ENCODE results near the gene CAMK4. TPM values are rescaled to one million over a fixed set of nuclear protein-coding genes. Genes with fewer than 3 reads are reported as not detected.

CAMK4 gene
- total RNA-seq, 4 donors from 2014 or later: 0.26 to 33.9 (median 2.0) TPM

- Histone ChIP-seq H3K9me3 (no peaks in the 10 kb centered on the region), H3K36me3 (no peaks in the 10 kb centered on the region), H3K4me3 (no peak overlapping the region), H3K4me1 (no peaks in the 10 kb centered on the region), H3K27me3 (no peaks in the 10 kb centered on the region), H3K27ac (no peak overlapping the region)
- intact Hi-C loops (cut with DNase I; ENCODE audit: low total_unique reads): no loop called here
- TF ChIP-seq POLR2A (IDR thresholded peaks at IDR 0.05): no peak
- TF ChIP-seq CTCF (IDR thresholded peaks at IDR 0.05): peak in 3 of 4 experiments; percentile 18 to 28 (median 22)
- DNase-seq: no peak
These were observed 54.8 kb downstream of the CAMK4 start for GRCh38 chr5:111278858-111279504.

GRCh38 chr5:111280282-111280951, 56.2 kb downstream of the CAMK4 start:
- no peak overlapping the region for H3K27ac ChIP-seq
- H3K4me3 ChIP-seq: no peak overlapping the region
- no peak for TF ChIP-seq POLR2A (IDR thresholded peaks at IDR 0.05)
- TF ChIP-seq CTCF (IDR thresholded peaks at IDR 0.05): no peak
- H3K27me3 ChIP-seq: no peaks in the 10 kb centered on the region
- intact Hi-C loops (cut with DNase I; ENCODE audit: low total_unique reads): no loop called here
- H3K9me3 ChIP-seq: no peaks in the 10 kb centered on the region
- DNase-seq: no peak
- H3K36me3 ChIP-seq: no peaks in the 10 kb centered on the region
- no peaks in the 10 kb centered on the region for H3K4me1 ChIP-seq

GRCh38 chr5:111282798-111283197, 58.6 kb downstream of the CAMK4 start:
- H3K27me3 ChIP-seq: no peaks in the 10 kb centered on the region
- no peaks in the 10 kb centered on the region for H3K36me3 ChIP-seq
- intact Hi-C loops (cut with DNase I; ENCODE audit: low total_unique reads): no loop called here
- no peaks in the 10 kb centered on the region for H3K9me3 ChIP-seq
- no peaks in the 10 kb centered on the region for H3K4me1 ChIP-seq
- H3K27ac ChIP-seq: no peak overlapping the region
- no peak overlapping the region for H3K4me3 ChIP-seq
- DNase-seq: no peak
- TF ChIP-seq CTCF (IDR thresholded peaks at IDR 0.05) (no peak), POLR2A (IDR thresholded peaks at IDR 0.05) (no peak)

- no peaks in the 10 kb centered on the region for H3K36me3 ChIP-seq
- intact Hi-C loops (cut with DNase I; ENCODE audit: low total_unique reads): no loop called here
- no peaks in the 10 kb centered on the region for H3K4me1 ChIP-seq
- no peak overlapping the region for H3K27ac ChIP-seq
- no peak for TF ChIP-seq CTCF (IDR thresholded peaks at IDR 0.05)
- no peak for TF ChIP-seq POLR2A (IDR thresholded peaks at IDR 0.05)
- H3K9me3 ChIP-seq: no peaks in the 10 kb centered on the region
- no peak for DNase-seq
- H3K4me3 ChIP-seq: no peak overlapping the region
- no peaks in the 10 kb centered on the region for H3K27me3 ChIP-seq
These were observed 60.6 kb downstream of the CAMK4 start for GRCh38 chr5:111284825-111285224.

- no peak overlapping the region for H3K4me3 ChIP-seq
- no peaks in the 10 kb centered on the region for H3K4me1 ChIP-seq
- TF ChIP-seq POLR2A (IDR thresholded peaks at IDR 0.05): no peak
- no peak for TF ChIP-seq CTCF (IDR thresholded peaks at IDR 0.05)
- no peaks in the 10 kb centered on the region for H3K27me3 ChIP-seq
- H3K9me3 ChIP-seq: no peaks in the 10 kb centered on the region
- intact Hi-C loops (cut with DNase I; ENCODE audit: low total_unique reads): no loop called here
- H3K27ac ChIP-seq: no peak overlapping the region
- DNase-seq: no peak
- no peaks in the 10 kb centered on the region for H3K36me3 ChIP-seq
These were observed 70.4 kb downstream of the CAMK4 start for GRCh38 chr5:111294551-111294950.

All from uterus (tissue), 4 donors.